SU-DHL-6 (cell line): ENCODE results near the gene CDK14.

Experiments used
- EZH2phosphoT487 ChIP-seq: fragments of 200-600 bp; sonication (generic), shearing (Covaris generic); conservative IDR thresholded peaks from 2 replicates; pipeline ENCODE4 v1.6.1; 2018; ENCODE audit warnings: mild to moderate bottlenecking, antibody characterized with exemption, low read length, moderate library complexity, mixed read lengths
- TF ChIP-seq, protein P1 (sequence below): fragments of 200-600 bp; sonication (generic); IDR thresholded peaks from one replicate; pipeline ENCODE4 v1.5.1; 2017; ENCODE audit warnings: antibody characterized with exemption, mild to moderate bottlenecking, low read length, moderate library complexity; ENCODE audit not compliant: insufficient read depth, poor library complexity, severe bottlenecking

DNA sequence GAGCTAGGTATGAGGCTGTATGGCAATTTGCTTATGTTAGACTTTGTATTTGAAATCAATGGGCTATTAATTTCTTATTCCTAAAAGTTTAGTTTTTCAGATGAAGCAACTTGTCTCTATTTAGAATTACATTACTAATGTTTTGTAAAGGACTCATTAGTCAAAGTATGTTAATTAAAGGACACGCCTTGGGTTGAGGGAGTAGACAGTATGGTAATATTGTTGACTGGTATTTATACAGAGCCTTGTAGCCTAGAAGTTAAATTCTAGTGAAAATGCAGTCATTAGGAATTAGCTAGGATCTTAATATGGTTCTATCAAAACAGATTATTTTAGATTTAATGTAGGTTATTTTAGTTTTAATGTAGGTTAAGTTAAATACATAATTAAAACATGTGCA lies 6.2 kb downstream of the CDK14 start:
- TF ChIP-seq, protein P1, sequence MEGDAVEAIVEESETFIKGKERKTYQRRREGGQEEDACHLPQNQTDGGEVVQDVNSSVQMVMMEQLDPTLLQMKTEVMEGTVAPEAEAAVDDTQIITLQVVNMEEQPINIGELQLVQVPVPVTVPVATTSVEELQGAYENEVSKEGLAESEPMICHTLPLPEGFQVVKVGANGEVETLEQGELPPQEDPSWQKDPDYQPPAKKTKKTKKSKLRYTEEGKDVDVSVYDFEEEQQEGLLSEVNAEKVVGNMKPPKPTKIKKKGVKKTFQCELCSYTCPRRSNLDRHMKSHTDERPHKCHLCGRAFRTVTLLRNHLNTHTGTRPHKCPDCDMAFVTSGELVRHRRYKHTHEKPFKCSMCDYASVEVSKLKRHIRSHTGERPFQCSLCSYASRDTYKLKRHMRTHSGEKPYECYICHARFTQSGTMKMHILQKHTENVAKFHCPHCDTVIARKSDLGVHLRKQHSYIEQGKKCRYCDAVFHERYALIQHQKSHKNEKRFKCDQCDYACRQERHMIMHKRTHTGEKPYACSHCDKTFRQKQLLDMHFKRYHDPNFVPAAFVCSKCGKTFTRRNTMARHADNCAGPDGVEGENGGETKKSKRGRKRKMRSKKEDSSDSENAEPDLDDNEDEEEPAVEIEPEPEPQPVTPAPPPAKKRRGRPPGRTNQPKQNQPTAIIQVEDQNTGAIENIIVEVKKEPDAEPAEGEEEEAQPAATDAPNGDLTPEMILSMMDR = no peak
- TF ChIP-seq EZH2phosphoT487 = no peak
